Activated naive CD8-positive, alpha-beta T cell treated with anti-CD3 and anti-CD28 coated beads, Interleukin-2, amount 50 U/mL, for 24 hours (primary cell): ENCODE data around the gene MAP7D2.

Source experiments
- ATAC-seq: fragments of 150-1000 bp; cut with Tn5 transposase; one replicate; pipeline ENCODE4 v1.10.0; 2021
- DNase-seq: peaks from one replicate; pipeline ENCODE4 v3.0.0; 2021
- H3K27ac Mint-ChIP-seq: one replicate; pipeline ENCODE4 v1.8.0; 2021; ENCODE audit warnings: mild to moderate bottlenecking, mixed read lengths
- H3K27me3 Mint-ChIP-seq: one replicate; pipeline ENCODE4 v1.8.0; 2021; ENCODE audit warnings: mixed read lengths
- H3K36me3 Mint-ChIP-seq: one replicate; pipeline ENCODE4 v1.8.0; 2021; ENCODE audit warnings: low read depth, mixed read lengths
- H3K4me1 Mint-ChIP-seq: one replicate; pipeline ENCODE4 v1.8.0; 2021; ENCODE audit warnings: mixed read lengths
- H3K4me3 Mint-ChIP-seq: one replicate; pipeline ENCODE4 v1.8.0; 2021; ENCODE audit warnings: mild to moderate bottlenecking, moderate library complexity, mixed read lengths
- H3K9me3 Mint-ChIP-seq: one replicate; pipeline ENCODE4 v1.8.0; 2021; ENCODE audit warnings: mixed read lengths

The MAP7D2 gene

GRCh38 chrX:20071511-20072079 lies 45.1 kb downstream of the MAP7D2 start:
- DNase-seq (no peak), ATAC-seq (no peak)
- Mint-ChIP-seq H3K9me3 (no peaks in the 10 kb centered on the region), H3K4me3 (no peak overlapping the region), H3K36me3 (no peaks in the 10 kb centered on the region), H3K27me3 (no peaks in the 10 kb centered on the region), H3K4me1 (no peaks in the 10 kb centered on the region), H3K27ac (no peak overlapping the region)

DNA sequence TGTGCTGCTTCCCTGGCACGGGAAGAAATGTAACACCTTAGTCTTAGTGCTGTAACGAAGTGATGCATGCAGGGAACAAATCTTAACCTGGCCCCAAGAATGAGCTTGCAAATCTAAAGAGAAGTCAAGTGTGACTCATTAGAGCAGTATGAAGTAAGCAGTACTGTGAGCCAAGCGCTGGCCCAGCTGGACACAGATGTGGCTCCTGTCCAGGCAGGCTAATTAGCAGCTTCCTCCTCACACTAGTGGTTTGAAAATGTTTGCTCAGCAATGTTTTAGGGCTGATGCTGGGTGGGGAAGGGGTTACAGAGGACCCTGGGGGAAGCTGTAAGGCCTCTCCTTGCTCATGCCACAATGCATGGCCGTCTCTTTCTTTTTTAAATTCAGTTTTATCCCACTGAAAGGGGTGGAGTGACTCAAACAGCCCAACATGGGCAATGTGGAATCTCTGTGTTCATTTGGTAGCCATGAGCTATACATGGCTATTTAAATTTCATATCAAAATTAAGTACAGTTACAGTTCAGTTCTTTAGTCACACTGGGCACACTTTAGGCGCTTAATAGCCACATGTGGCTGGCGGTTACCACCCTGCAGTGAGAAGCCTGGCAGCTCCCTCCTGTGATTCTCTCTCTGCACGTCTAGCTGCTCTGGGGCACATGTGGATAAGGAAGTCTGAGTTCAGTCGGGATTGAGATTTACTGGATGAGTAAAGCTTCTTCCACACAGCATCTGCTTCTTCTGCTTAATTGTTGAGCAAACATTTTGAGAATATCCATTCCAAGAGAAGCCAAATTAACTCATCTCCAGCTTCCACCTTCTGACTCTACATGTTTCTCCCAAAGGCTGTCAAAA lies 48.8 kb downstream of the MAP7D2 start:
- H3K9me3 Mint-ChIP-seq = no peaks in the 10 kb centered on the region
- DNase-seq (no peak), ATAC-seq (no peak)
- no peaks in the 10 kb centered on the region for H3K27me3 Mint-ChIP-seq
- no peaks in the 10 kb centered on the region for H3K4me1 Mint-ChIP-seq
- no peaks in the 10 kb centered on the region for H3K36me3 Mint-ChIP-seq
- H3K27ac Mint-ChIP-seq = no peak overlapping the region
- H3K4me3 Mint-ChIP-seq = no peak overlapping the region

- H3K9me3 Mint-ChIP-seq = no peaks in the 10 kb centered on the region
These were observed 49.6 kb downstream of the MAP7D2 start for GRCh38 chrX:20066968-20067708.

GRCh38 chrX:20063716-20064351 lies 52.9 kb downstream of the MAP7D2 start:
- Mint-ChIP-seq H3K4me3 (no peak overlapping the region), H3K9me3 (no peaks in the 10 kb centered on the region), H3K4me1 (peaks cover 10% of the 10 kb centered on the region), H3K36me3 (no peaks in the 10 kb centered on the region), H3K27ac (no peak overlapping the region), H3K27me3 (no peaks in the 10 kb centered on the region)
- DNase-seq (no peak), ATAC-seq (no peak)

More at GRCh38 chrX:20066968-20067708, 49.6 kb downstream of the MAP7D2 start:
- ATAC-seq (no peak), DNase-seq (no peak)
- no peaks in the 10 kb centered on the region for H3K27me3 Mint-ChIP-seq
- no peaks in the 10 kb centered on the region for H3K36me3 Mint-ChIP-seq
- H3K4me3 Mint-ChIP-seq = no peak overlapping the region
- H3K4me1 Mint-ChIP-seq = no peaks in the 10 kb centered on the region
- H3K27ac Mint-ChIP-seq = no peak overlapping the region

- Mint-ChIP-seq H3K27me3 (no peaks in the 10 kb centered on the region), H3K36me3 (no peaks in the 10 kb centered on the region), H3K27ac (no peak overlapping the region), H3K4me3 (no peak overlapping the region), H3K4me1 (peaks cover 10% of the 10 kb centered on the region), H3K9me3 (no peaks in the 10 kb centered on the region)
- ATAC-seq = no peak
- DNase-seq = no peak
These were observed 53.6 kb downstream of the MAP7D2 start for GRCh38 chrX:20063153-20063552.

DNA sequence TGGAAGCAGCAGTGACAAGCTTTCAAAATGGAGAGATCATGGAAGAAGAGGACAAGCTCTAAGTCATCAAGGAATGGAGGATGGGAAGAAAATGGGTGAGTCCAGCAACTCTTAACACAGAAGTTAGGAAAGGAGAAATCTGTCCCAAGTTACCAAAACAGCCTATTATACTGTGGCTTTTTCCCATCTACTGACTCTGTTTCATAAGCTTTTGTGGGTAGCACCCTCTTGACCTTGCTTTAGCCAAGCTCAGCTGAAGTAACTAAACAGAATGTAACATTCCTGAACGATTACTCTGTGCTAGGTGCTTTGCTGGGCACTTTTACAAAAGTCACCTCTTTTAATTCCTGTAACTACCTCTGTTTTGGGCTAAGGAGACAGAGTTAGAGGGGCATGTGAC lies 54.9 kb downstream of the MAP7D2 start:
- Mint-ChIP-seq H3K27me3 (no peaks in the 10 kb centered on the region), H3K36me3 (no peaks in the 10 kb centered on the region), H3K27ac (no peak overlapping the region), H3K4me1 (peaks cover 10% of the 10 kb centered on the region), H3K4me3 (no peak overlapping the region), H3K9me3 (no peaks in the 10 kb centered on the region)
- DNase-seq (no peak), ATAC-seq (no peak)

- Mint-ChIP-seq H3K9me3 (no peaks in the 10 kb centered on the region), H3K4me3 (no peak overlapping the region), H3K36me3 (no peaks in the 10 kb centered on the region), H3K4me1 (peaks cover 10% of the 10 kb centered on the region), H3K27ac (peak overlapping the region; percentile 46), H3K27me3 (no peaks in the 10 kb centered on the region)
- DNase-seq = peak; percentile 3
- peak; percentile 43 for ATAC-seq
These were observed 55.6 kb downstream of the MAP7D2 start for GRCh38 chrX:20060961-20061748.

GRCh38 chrX:20059467-20060128 lies 57.1 kb downstream of the MAP7D2 start:
- Mint-ChIP-seq H3K4me3 (no peak overlapping the region), H3K4me1 (peaks cover 10% of the 10 kb centered on the region), H3K9me3 (no peaks in the 10 kb centered on the region), H3K27me3 (no peaks in the 10 kb centered on the region), H3K27ac (no peak overlapping the region), H3K36me3 (no peaks in the 10 kb centered on the region)
- DNase-seq = no peak
- ATAC-seq = no peak

DNA sequence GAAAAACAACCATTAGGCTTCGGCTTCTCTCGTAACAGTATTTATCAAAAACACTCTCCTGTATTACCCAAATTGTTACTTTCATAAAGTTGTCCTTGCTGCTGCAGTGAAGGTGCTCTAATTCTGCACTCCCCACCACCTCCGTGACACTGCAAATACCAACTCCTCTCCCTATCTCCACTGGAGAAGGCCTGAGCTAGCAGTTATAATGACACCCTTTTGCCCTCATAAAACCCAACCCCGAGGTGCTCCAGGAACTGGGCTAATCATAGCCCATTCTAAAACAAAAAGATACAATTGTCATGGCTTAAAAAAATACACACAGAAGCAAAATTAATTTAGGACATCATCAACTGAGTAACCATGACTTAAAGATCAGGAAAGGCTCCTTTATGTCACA lies 59.2 kb downstream of the MAP7D2 start:
- no peaks in the 10 kb centered on the region for H3K36me3 Mint-ChIP-seq

DNA sequence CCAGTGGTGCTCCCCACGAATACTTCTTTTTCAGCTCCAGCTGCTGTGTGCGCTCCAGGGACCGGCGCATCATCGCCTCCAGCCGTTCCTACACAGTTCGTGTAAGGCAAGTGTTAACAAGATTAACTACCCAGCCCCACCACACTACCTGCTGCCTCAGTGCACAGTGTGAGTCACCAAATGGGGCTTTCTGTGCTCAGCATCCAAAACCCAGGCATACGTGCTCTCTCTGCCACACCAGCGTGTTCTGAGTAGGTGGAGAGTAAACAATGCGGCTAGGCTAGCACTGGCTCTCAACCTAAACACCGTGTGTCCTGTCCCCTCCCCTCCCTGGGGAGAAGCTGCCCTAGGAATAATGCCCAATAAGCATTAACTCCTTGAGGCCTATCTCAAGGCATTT lies 60.0 kb downstream of the MAP7D2 start:
- no peak overlapping the region for H3K27ac Mint-ChIP-seq
- DNase-seq = no peak
- ATAC-seq = no peak
- peaks cover 9% of the 10 kb centered on the region for H3K4me1 Mint-ChIP-seq
- H3K4me3 Mint-ChIP-seq = no peak overlapping the region
- no peaks in the 10 kb centered on the region for H3K36me3 Mint-ChIP-seq
- no peaks in the 10 kb centered on the region for H3K9me3 Mint-ChIP-seq
- H3K27me3 Mint-ChIP-seq = no peaks in the 10 kb centered on the region

More for the DNA sequence above, 59.2 kb downstream of the MAP7D2 start:
- Mint-ChIP-seq H3K4me3 (no peak overlapping the region), H3K4me1 (peaks cover 10% of the 10 kb centered on the region), H3K27me3 (no peaks in the 10 kb centered on the region), H3K27ac (no peak overlapping the region), H3K9me3 (no peaks in the 10 kb centered on the region)
- ATAC-seq = no peak
- DNase-seq = no peak

GRCh38 chrX:20053537-20053936 lies 63.2 kb downstream of the MAP7D2 start:
- Mint-ChIP-seq H3K9me3 (no peaks in the 10 kb centered on the region), H3K27me3 (no peaks in the 10 kb centered on the region), H3K4me3 (no peak overlapping the region), H3K27ac (no peak overlapping the region), H3K4me1 (no peaks in the 10 kb centered on the region), H3K36me3 (no peaks in the 10 kb centered on the region)
- ATAC-seq (no peak), DNase-seq (no peak)

DNA sequence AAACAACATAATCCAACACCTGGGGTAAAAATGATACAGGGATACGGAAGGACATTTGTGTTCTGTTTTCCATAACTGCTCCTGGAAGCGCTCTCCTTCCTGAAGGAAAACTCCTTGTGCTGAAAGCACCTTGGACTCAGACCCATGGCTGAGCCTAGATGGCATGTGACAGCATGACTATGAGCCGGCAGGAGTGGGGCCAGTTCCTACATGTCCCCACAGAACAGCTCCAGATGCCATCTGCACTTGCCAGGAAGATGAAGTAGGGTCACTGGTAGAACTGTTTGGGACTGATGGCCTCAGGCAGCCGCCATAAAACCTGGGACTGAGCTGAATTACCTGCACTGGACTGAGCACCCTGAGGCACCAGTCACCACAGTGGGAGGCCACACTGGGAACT lies 69.8 kb downstream of the MAP7D2 start:
- no peaks in the 10 kb centered on the region for H3K4me1 Mint-ChIP-seq
- no peak overlapping the region for H3K4me3 Mint-ChIP-seq
- H3K27me3 Mint-ChIP-seq = no peaks in the 10 kb centered on the region
- DNase-seq (no peak), ATAC-seq (no peak)
- H3K9me3 Mint-ChIP-seq = no peaks in the 10 kb centered on the region
- no peak overlapping the region for H3K27ac Mint-ChIP-seq
- H3K36me3 Mint-ChIP-seq = no peaks in the 10 kb centered on the region

GRCh38 chrX:20046223-20046622 lies 70.5 kb downstream of the MAP7D2 start:
- Mint-ChIP-seq H3K27ac (no peak overlapping the region), H3K4me1 (no peaks in the 10 kb centered on the region), H3K36me3 (no peaks in the 10 kb centered on the region), H3K27me3 (no peaks in the 10 kb centered on the region), H3K4me3 (no peak overlapping the region), H3K9me3 (no peaks in the 10 kb centered on the region)
- DNase-seq (no peak), ATAC-seq (no peak)

GRCh38 chrX:20042221-20042620 lies 74.5 kb downstream of the MAP7D2 start:
- no peaks in the 10 kb centered on the region for H3K36me3 Mint-ChIP-seq
- no peaks in the 10 kb centered on the region for H3K9me3 Mint-ChIP-seq
- H3K4me1 Mint-ChIP-seq = no peaks in the 10 kb centered on the region
- H3K27me3 Mint-ChIP-seq = no peaks in the 10 kb centered on the region
- no peak overlapping the region for H3K27ac Mint-ChIP-seq
- no peak overlapping the region for H3K4me3 Mint-ChIP-seq
- DNase-seq (no peak), ATAC-seq (no peak)
